NCI-H1092 treated with DMSO at 0.1 percent for 48 hours (cell line): ENCODE measurements around the gene LYRM2.

Experiments used
- DNase-seq: peaks from one replicate; lab custom pipeline; 2025; lab: John Stamatoyannopoulos, UW

The LYRM2 gene

DNA sequence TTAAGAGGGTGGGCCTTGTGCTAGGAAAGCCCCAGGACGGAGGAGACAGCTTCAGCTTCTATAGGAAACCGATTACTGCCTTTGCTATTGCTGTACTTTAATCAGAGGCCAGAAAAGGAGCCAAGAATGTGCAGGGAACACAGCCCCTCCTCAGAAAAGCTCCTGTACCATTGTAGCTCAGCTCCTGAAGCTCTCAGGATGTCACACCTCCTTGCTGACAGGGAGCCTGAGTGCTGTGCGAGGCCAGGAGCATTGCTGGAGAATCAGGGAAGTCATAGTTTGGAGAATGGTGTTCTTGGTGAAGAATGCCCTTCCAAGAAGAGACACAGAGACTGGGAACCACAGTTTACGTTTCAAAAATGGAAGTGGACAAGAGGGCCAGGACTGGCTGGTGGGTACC is 46.8 kb downstream of the LYRM2 start:
- no peak for DNase-seq

DNA sequence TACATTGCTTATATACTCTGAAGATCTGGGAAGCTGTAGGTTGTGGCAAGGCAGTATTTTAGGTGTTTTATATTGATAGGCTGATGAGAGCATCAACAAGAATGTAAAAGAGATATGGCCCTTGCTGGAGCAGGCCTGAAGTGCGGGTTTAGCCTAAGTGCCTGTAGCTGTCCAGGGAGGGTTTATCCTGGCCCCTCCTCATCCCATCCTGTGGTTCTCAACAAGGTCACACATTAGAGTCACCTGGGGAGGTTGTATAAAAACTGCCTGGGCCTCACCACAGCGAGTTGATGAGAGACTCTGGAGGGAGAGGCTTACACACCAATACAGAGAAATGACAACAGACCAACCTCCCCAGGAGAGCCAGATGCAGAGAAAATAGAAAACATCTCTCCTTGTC is 48.4 kb downstream of the LYRM2 start:
- DNase-seq: no peak

GRCh38 chr6:89589297-89590025 is 49.1 kb downstream of the LYRM2 start:
- no peak for DNase-seq

DNA sequence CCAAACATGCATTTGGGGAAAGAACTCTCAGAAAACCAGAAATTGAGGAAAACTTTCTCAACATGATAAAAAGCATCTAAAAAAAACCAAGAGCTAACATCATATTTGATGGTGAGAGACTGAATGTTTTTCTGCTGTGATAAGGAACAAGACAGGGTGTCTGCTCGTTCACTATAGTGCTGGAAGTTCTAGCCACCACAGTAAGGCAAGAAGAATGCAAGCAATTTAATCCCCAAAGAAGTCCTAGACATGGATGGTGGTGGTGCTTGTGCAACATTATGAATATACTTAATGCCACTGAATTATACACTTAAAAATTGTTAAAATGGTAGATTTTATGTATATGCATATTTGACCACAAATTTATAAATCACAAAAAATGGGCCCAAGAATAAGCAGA is 53.4 kb downstream of the LYRM2 start:
- DNase-seq: no peak

DNA sequence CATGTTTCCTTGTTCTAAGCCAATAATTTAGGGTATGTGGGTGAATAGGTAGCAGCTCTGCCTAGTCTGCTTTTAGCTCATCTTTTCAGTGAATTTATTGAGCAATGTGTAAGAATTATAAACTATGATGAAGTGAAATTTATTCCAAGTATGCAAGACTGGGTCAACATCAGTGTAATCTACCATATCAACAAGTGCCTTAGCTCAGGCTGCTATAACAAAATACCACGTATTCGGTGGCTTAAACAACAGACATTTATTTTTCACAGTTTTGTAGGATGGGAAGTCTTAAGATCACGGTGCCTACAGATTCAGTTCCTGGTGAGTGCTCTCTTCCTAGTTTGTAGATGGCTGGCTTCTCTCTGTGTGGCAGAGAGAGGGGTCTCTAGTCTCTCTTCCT is 54.0 kb downstream of the LYRM2 start:
- no peak for DNase-seq

GRCh38 chr6:89583559-89583958 is 55.0 kb downstream of the LYRM2 start:
- no peak for DNase-seq

DNA sequence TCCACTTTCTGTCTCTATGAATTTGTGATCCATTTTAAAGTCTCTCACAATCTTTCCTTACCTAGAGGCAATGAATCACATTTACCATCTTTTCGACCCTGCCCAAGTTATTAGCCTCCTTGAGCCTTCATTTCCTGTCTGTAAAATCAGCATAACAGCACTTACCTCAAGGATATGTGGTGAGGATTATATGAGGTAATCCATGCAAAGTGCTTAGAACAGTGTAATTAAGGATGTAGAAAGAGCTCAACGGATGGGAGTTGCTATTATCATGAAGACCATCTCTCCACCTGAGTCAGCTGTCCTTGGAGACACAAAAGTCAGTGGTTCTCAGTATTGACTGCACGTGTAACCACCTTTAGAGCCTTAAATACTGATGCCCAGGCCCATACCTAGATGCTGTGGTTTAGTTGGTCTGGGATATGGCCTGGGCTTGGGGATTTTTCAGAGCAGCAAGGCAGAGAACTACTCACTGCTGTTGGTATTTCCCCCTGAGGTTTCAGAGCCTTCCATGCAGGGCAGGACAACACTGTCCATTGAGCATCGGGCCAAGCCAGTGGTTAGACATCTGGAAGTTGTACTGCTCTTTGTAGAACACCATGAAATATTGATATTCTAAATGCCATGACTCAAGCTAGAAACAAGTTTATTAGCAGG is 55.8 kb downstream of the LYRM2 start:
- DNase-seq: no peak

DNA sequence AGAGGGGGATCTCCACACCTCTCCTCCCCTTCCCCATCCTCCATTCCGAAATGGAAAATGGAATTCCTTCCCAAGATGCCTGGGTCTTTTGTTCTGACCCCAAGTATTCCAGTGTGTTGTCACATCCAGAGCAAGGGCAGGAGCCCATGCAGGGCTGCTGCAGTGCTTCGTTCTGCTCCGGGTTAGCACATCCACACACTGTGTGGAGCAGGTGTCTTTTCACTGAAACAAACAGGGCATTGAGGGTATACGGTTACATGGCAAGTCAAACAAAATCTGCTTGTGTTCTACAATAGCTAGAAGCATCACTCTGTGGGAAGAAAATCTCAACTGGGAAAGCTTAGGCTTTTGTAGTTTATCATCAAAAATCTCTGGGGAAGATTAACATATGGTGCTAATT is 56.9 kb downstream of the LYRM2 start:
- DNase-seq: peak; percentile 62

- DNase-seq: peak; percentile 56
Observed at GRCh38 chr6:89580997-89581666, 57.4 kb downstream of the LYRM2 start.

DNA sequence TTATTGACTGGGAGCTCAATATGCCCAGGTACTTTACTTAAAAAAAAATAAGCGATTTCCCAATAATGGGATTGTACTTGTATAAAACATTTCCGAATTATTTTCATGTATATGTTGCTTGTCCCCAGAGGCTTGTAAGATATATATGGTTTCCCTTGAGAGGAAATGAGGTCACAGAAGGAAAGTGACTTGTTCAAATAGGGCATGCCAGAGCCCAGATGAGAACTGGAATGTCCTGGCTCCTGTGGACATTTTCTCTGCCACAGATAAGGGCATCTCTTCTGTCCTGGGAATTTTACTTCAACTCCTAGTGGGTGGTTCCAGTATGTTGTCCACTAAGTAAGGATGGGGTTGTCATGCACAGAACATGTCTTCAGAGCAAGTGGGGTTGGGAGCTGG is 63.0 kb downstream of the LYRM2 start:
- DNase-seq: no peak

- no peak for DNase-seq
Observed at GRCh38 chr6:89574910-89575561, 63.5 kb downstream of the LYRM2 start.

GRCh38 chr6:89567630-89568390 is 70.7 kb downstream of the LYRM2 start:
- no peak for DNase-seq

- no peak for DNase-seq
Observed at GRCh38 chr6:89566930-89567629, 71.5 kb downstream of the LYRM2 start.

DNA sequence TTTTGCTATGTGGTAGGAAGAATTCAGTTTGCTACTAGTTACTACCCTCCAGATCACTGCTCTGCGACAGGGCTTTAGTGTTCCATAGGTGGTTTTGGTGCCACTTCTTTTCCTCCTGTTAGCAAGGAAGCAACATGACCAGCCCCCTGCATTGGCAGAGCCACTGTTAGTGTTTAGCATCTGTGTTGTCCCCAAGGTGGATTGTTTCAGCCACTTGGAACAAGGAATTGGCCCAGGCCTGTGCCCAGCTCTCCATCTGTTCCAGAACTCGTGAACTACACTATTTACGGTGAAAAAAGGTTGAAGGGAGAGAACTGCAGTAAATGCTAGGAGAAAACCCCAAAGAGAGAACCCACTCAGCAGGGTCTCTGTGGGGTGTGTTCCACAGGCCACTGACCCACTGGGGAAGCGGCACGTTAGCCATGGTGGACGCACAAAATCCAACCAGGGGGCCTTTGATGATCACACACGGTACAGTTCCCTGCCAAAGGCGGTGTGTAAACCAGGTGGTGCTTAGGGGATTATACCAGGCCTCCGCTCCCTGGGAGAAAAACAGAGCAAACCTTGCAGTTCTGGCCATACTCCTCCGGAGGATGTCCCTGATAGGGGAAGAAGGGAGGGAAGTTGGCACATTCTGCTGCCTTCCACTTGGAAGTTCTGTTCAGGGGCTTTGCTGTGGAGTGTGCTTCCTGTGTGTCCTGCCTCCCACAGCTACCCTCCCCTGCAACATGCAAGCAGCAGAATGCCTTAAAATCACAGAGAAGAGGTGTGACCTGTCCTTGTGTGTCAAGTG is 72.3 kb downstream of the LYRM2 start:
- DNase-seq: no peak

- DNase-seq: peak; percentile 5
Observed at GRCh38 chr6:89564752-89565427, 73.7 kb downstream of the LYRM2 start.

- no peak for DNase-seq
Observed at GRCh38 chr6:89563866-89564265, 74.7 kb downstream of the LYRM2 start.

GRCh38 chr6:89562093-89562973 is 76.2 kb downstream of the LYRM2 start:
- no peak for DNase-seq

- no peak for DNase-seq
Observed at GRCh38 chr6:89559487-89559886, 79.1 kb downstream of the LYRM2 start.

GRCh38 chr6:89555806-89556205 is 82.7 kb downstream of the LYRM2 start:
- DNase-seq: no peak
